ENCODE measurements around the gene DNAH1. TPM values are rescaled to one million over a fixed set of nuclear protein-coding genes. Genes with fewer than 3 reads are reported as not detected.

The DNAH1 gene
- total RNA-seq, 1 experiment from 2014 or later = 5.5 TPM

GRCh38 chr3:52432691-52433141 is 116.6 kb downstream of the DNAH1 start:
- Histone ChIP-seq H3K4me2 (ENCODE audit: low read length) (no peak overlapping the region), H3K27me3 (ENCODE audit: insufficient read depth, low read length) (no peaks in the 10 kb centered on the region), H3K36me3 (ENCODE audit: control insufficient read depth in 1 of 2, insufficient read depth in 2 of 2, low read length in 2 of 2) (no peaks in the 10 kb centered on the region), H3K27ac (ENCODE audit: low read depth, low read length) (no peak overlapping the region), H4K20me1 (ENCODE audit: insufficient read depth) (no peaks in the 10 kb centered on the region), H3K9ac (ENCODE audit: low read length) (no peak overlapping the region), H3K9me2 (ENCODE audit: insufficient read depth) (no peaks in the 10 kb centered on the region), H3K4me3 (replicated peaks in 1 of 2; ENCODE audit: low read depth in 1 of 2, low read length in 2 of 2) (no peak overlapping the region), H3K9me3 (ENCODE audit: control insufficient read depth in 1 of 2, insufficient read depth in 1 of 2, low read depth in 1 of 2, low read length in 2 of 2) (no peaks in the 10 kb centered on the region), H2AFZ (ENCODE audit: low read depth, low read length, poor library complexity, severe bottlenecking) (no peak overlapping the region), H3K4me1 (ENCODE audit: control insufficient read depth in 1 of 2, insufficient read depth in 2 of 2, low read length in 2 of 2) (no peaks in the 10 kb centered on the region), H3K79me2 (ENCODE audit: insufficient read depth, low read length) (no peaks in the 10 kb centered on the region)
- RAD21 ChIA-PET (ENCODE audit: low non-redundant PET in 1 of 2, low total read pairs in 2 of 2, uncharacterized antibody in 2 of 2, unreplicated experiment in 2 of 2) = no interaction called here
- intact Hi-C loops (cut with micrococcal nuclease) = no loop called here
- TF ChIP-seq EGR1 (IDR thresholded peaks at IDR 0.05; ENCODE audit: low read depth) (no peak), MAX (IDR thresholded peaks at IDR 0.05) (no peak), RAD21 (IDR thresholded peaks at IDR 0.05; ENCODE audit: low read depth) (no peak), SIN3A (IDR thresholded peaks at IDR 0.05; ENCODE audit: low read depth) (no peak), ZFX (IDR thresholded peaks at IDR 0.05) (no peak), CBX3 (IDR thresholded peaks at IDR 0.05; ENCODE audit: low read depth) (no peak), CTCF (IDR thresholded peaks at IDR 0.05 in 2 of 3, conservative IDR thresholded peaks at IDR 0.05 in 1 of 3; ENCODE audit: borderline replicate concordance in 1 of 3, insufficient read depth in 1 of 3, low read depth in 2 of 3, low read length in 2 of 3) (no peak), EZH2phosphoT487 (IDR thresholded peaks at IDR 0.05; ENCODE audit: borderline replicate concordance) (no peak), ATF3 (IDR thresholded peaks at IDR 0.05) (no peak)
- ATAC-seq = no peak
- CTCF ChIA-PET = interaction anchor here (1.5 kb wide), 1 partner anchor 14 kb away, joined by 4 read pairs; no protein-coding TSS in a partner anchor
- POLR2A ChIA-PET = interaction anchor here (1.3 kb wide), 1 partner anchor 13 kb away, joined by 3 read pairs; the partner anchor contains the start of gene SEMA3G
- no TSS peak for BruUV-seq (replicated peaks)
- DNase-seq (ENCODE audit: low read depth, low spot score) = no peak
